ENCODE measurements around the gene PLCB1.

DNA sequence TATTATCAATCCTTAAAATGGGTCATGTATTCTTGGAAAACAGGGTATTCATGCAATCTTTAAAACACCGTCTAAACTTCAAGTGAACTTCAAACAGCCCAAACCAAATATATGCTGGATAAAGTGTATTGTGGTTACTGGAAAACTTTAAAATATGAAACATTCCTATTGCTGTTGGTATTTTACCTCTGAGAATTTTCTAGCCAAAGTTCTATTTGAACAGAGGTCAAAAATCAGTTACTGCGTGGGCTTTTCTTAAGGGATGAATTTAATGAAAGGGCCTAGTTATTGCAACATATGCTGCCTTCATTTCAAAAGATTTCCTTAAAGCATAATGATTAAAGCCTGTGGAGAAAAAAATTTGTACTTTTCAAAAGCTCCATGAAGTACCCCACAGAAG, 436.0 kb downstream of the PLCB1 start:
- TF ChIP-seq RFX5 (IDR thresholded peaks at IDR 0.05; ENCODE audit: low read depth, low read length) (no peak), FOS (IDR thresholded peaks at IDR 0.05; ENCODE audit: low read depth, low read length) (no peak), POLR2A (IDR thresholded peaks at IDR 0.05; ENCODE audit: low read depth, low read length) (no peak), CTCF (conservative IDR thresholded peaks at IDR 0.05; ENCODE audit: low read depth, low read length) (no peak), BHLHE40 (IDR thresholded peaks at IDR 0.05; ENCODE audit: low read depth, low read length) (no peak)
